ENCODE data around the gene PTTG2.

Gene PTTG2

DNA sequence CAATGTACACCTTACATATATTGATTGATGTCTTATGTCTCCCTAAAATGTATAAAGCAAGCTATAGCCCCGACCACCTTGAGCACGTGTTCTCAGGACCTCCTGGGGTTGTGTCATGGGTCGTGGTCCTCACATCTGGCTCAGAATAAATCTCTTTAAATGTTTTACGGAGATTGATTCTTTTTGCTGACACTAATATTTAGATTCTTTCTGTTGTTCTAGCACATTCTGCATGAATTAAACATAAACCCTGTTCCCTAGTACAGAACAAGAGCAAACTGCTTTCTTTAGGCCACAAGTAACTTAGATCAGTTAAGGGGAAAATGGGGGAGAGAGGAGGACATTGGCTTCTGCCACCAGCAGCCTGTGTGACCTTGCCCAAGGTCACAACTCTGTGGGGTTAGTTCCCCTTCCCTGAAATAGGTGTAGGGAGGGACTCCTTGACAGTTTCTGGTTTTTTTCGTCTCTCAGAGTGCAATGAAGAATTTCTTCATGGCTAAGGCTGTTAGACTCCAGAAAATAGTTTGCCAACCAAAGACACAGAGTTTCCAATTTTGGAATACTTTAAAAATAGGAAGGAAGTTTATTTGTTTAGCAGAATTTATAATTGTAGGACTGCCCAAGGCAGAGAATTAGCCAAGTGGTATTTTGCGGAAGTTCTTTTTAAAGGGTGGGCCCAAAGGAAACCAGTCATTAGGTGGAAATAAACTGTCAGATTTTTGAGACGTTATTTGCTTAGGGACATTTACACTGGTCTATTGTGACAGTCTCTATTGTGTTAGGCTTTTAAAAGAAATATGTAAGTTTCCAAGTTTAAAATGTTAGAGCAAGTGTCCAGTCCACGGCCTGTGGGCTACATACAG, 29.4 kb downstream of the PTTG2 start:
- DNase-seq: no peak

DNA sequence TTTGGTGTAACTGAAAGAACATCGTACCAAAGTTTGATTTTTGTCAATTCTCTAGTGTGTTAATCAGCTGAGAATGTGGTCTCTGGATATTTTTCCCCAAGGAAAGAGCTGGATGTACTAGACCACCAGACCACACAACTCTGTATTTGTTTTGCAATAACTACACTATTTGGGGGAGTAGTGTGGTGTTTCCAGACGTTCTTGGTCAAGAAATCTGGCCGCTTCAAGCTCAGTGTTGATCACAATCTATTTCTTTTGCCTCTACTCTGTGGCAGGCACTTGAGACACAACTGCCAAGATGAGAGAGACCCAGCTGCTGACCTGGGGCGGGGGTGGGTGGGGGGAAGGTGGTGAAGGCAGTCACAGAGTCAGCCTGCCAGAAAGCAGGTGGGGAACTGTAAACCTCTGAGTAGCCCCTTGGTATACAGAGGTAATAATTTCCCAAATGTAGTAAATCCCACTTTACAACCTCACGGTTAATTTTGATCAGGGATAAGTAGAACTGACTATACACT, 30.6 kb downstream of the PTTG2 start:
- DNase-seq: no peak

DNA sequence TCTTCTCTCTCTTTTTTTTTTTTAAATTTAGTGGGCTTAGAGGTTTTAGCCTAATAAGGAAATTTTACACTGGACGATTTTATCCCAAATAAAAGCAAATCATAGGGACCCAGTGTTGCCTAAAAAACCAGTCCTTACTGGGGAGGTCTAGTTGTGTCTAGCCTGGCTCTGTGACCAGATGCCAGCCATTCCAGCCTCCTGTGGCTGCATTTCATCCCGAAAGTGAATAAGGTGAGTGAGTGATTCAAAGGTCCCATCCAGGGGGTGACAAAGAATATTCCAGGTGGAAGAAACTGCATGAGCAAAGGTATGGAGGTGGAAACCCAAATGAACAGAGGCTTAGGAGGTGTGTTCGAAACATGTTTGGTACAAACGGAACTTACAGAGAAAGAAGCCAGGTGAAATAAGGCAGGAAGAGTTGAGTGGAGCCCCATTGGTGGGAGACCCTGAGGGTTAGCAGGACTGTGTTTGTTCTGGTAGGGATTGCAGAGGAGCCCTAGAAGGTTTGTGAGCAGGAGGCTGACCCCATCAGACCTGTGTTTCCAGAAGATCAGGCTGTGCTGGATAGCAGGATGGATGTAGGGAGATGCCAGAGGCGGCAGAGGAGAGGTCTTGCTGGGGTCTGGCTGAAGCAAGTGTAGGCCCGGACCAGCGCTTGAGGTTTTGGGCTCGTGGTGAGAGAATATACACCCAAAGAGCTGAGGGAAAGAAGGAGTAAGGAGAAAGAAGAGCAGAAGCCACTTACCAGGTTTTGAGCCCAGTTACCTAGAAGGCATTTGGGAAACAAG, 31.6 kb downstream of the PTTG2 start:
- DNase-seq: no peak

DNA sequence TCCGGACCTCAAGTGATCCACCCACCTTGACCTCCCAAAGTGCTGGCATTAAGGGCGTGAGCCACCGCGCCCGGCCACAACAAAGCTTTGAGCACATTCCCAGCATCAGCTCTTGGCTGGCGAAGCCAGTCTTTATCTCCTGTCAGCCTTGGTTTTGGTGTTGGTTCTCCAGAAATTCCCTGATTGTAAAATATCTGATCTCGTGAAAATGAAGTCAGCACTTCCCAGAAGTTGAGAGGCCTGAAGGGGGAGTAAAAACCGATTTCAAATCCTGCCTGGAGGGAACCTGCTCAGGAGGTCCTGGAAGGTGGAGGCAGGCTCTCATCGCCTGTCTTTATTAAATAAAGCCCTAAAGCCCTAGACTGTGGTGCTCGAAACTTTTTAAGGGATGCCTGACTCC, 33.6 kb downstream of the PTTG2 start:
- no peak for DNase-seq

DNA sequence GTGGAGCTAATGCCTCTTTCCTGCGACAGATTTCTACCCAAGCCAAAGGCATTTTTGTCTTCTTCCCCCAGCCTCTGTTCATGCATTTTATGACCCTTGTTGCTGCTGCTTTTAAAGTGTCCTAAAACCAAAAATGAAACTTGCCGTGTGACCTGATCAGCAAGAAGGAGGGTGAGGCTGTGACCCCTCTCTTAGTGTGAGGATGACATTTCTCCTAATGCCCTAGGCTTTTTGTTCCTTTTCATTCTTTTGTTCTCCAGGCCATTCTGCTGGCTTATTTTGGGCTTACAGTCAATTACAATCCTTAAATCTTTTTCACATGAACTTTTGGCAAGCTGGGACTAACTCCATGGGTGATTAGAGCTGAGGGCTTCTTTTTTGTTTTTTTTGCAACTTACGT, 34.4 kb downstream of the PTTG2 start:
- DNase-seq: no peak

DNA sequence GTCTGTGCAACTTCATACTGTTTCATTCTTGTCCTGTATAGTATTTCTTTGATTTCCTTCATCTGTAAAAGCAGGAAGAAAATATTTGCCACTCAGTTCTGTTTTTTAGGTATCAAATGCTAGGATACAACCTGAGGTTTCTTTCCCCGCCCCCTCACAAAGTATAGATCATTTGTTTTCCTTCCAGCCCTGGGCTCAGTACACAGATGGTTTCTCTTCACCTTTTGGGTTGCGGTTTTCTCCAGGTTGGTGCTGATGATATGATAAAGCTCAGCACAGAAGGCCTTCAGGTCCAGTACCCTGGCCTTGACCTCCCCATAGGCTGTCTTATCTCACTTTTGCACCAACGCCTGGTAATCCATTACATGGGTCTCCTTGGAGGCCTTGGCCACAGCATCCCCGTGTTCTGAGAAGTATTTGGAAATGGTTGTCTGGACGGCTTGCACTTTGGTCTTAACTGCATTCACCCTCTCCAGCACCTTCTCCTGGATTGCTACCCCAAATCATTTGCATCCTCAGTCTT, 35.2 kb downstream of the PTTG2 start:
- no peak for DNase-seq

DNA sequence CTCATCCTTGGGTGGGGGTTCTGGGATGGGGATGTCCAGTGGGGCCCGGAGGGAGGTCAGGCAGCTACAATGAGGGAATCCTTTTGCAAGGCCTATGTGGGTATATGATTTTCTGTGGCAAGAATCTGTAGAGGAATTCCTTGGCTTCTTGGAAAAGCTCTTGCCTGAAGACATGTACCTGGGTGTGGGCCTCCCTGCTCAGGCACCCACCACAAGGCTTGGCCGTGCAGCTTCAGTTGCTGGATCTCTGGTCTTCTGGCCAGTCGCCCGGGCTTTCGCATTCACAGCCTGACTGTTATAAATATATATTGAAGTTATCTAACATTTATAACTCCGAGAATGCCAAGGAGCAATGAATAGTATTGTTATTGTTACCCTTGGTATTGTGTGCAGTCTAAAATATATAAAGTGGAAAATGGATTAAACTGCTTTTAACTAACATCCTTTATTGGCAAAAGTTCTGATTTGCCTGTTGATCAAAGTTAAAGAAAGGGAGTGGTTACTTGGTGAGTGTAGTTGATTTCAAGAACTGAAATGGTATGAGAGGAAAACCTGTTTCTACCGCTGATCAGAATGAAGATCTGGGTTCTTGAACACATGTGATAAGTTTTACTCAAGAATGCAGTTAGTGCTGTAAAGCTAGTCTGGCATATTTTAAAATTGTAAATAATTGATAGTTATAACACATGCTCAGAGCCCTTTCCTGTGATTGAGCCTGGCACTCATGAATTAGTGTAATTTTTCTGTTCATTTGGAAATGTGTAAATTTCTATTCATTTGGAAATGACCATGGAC, 36.0 kb downstream of the PTTG2 start:
- no peak for DNase-seq

DNA sequence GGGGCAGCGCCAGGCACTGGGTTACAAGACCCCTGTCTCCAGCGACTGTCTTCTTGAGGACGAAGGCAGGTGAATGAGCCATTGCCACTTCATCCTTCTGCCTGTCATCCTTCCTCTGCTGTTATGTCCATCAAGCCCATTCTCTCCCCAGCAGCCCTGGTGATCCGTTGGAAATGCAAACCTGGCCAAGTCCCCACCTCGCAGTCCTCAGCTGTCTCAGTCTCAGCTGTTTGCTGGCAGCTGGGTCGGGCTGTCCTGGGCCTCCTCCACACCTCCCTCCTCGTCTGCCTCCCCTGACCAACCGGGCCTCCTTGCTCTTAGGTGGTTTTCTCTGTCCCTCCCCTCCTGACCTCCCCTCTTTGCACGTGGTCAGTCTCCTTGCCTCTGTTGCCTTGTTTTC, 38.0 kb downstream of the PTTG2 start:
- no peak for DNase-seq

DNA sequence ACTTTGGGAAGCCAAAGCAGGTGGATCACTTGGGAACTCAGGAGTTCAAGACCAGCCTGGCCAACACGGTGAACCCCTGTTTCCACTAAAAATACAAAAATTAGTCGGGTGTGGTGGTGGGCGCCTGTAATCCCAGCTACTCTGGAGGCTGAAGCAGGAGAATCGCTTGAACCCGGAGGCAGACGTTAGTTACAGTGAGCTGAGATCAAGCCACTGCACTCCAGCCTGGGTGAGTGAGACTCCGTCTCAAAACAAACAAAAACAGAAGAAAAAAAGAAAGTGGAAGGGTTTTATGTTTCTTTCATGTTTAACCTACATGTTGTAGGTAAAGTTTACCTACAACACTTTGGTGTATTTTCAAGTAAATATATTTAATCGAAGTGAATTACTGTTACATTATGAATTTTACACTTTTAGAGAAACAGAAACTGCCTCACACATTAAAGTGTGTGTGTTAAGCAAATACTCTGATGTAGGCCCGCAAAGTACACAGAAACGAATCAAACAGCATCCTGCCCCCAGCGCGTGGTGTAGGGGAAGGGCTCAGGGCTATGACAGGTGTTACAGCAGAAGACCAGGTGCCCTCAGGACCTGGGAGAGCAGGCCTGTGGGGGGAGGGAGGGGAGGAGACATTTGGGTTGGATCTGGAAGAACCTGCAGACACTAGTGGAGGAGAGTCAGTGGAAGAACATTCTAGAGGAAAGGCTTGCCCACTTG, 39.0 kb downstream of the PTTG2 start:
- DNase-seq: no peak

DNA sequence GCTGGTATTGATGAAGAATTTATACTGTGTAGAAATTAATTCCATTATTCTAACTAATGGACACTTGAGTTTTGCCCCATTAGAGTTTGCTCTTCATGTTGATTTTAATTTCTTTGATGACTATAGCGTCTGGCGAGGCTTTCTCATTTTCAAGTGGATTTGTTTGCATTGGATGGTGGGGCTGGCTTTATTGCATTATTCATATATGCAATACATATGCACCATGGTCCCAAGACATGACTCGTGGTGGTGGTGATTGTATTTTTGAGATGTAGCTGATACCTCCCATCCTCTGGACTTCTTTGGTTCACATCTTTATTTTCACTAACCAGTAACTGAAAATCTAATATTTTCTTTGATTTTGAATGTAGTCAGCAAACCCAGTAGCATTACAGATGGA, 39.8 kb downstream of the PTTG2 start:
- DNase-seq: no peak

DNA sequence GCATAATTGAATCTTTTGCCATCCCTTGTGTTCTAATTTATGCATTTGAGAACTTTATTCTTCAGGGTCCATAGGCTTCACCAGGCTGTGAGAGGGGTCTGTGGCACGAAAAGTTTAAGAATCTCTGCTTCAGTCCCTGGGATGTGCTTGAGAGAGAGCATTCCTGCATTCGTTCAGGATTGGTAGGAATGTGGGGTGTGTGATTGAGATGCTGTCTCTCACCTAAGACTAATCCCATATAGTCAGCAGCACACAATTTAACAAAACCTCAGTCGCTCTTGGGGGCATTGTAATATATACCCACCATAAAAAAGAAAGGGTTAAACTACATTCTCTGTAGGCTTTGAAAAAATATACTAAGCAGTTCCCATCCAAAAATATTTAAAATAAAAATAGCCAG, 41.7 kb downstream of the PTTG2 start:
- no peak for DNase-seq

DNA sequence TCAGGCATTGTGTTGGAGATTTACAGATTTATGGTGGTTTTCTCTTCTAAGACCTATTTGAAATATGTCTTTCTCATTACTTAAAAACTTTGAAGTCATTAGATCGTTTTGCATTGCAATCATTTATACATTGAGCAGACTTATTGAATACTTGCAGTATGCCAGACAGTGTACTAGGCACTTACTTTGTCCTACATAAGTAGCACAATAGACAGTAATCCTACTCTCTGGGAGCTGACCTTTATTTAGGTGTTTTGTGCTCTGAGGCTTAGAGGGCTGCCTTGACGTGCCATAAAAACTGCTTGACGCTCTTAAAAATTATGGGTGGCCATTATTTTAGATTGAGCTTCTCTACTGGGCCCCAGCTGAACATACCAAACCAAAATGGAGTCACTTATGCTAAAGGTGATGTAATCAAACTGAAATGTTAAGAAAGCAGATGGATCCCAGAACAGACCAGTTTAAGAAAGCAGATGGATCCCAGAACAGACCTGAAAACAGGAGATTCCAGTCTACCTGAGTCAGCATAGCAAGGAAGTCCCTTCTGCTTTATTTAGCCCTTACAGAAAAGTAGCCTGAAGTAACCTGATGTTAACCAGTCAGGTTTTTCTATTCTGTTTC, 42.4 kb downstream of the PTTG2 start:
- no peak for DNase-seq

DNA sequence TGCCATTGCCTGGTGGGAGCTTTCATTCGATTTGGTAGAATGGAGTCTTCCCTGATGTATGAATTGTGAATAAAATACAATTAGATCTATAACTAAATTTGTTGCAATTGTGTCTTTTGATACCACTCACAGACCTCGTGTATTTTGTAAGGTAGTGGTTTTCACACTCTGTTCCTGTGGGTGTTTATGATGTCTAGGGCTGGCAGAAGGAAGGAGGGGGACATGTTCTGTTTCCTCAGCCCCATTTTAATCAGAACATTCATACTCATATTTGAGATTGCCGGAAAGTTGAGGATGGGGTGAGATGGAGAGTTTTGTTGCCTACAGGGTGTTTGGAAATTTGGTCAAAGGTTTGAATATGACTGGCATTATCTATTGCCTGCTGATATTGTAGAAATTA, 42.9 kb downstream of the PTTG2 start:
- peak; percentile 17 for DNase-seq

DNA sequence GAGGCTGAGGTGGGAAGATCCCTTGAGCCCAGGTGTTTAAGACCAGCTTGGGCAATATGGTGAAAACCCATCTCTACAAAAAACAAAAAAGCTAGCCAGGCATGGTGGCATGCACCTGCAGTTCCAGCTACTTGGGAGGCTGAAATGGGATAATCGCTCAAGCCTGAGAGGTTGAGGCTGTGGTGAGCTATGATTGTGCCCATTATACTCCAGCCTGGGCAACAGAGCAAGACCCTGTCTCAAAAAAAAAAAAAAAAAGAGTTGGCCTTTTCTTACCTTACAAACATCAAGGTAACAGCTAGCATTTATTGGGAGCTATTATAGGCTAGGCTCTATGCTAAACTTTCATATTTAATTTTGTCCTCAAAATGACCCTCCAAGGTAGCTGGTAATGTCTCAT, 43.4 kb downstream of the PTTG2 start:
- DNase-seq: no peak

DNA sequence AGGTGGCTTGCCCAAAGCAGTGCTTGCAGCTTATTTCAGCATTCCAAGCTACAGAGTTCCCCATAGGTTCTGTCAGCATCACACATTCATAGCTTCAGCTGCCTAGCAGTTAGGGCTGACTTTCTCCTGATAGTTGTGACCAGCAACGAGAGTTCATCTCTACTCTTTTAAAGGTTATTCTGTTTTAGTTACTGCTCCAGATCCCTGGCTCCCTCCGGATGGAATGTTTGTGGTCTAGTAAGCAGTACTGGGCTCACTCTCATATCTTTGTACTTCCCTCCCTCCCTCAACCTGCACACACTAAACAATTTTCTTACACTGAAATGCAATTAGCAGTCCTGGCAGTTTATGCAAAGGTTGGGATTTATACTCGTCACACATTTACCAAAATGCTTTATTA, 43.9 kb downstream of the PTTG2 start:
- no peak for DNase-seq

DNA sequence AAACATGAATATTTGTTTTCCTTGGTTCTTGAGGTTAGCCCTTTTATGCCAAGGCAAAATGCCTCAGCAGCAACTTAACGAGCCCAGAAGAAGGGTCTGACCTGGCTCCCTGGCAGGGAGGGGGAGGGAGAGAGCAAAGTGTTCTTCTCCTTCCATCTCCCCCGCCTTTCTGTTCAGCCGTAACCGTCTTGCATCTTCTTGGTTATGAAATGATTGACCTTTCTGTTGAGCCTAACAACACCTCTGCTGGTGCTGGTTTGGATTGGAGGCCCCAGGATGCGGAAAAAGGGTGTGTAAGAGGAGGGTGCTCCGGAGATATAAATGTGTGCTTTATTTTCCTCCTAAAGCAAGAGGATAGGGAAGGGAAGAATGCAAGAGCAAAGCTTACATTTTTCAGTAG, 44.7 kb downstream of the PTTG2 start:
- DNase-seq: no peak

DNA sequence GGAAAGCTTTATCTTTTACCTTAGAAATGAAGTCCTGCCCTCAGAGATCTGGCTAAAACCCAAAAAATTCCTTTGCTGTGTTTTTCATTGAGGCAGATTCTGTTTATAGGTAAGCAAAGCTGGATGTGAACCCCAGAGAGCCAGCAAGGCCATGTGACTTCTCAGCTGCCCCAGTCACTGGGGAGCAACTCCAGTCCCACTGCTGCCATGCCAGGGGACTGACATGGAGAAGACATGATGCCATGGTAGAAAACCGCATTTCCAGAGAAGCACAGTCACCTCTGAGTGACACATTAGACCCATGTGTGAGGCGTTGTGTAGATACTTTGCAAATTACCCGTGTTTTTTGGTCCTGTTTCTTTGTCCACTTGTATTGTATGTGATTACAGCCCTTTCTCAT, 45.4 kb downstream of the PTTG2 start:
- no peak for DNase-seq

DNA sequence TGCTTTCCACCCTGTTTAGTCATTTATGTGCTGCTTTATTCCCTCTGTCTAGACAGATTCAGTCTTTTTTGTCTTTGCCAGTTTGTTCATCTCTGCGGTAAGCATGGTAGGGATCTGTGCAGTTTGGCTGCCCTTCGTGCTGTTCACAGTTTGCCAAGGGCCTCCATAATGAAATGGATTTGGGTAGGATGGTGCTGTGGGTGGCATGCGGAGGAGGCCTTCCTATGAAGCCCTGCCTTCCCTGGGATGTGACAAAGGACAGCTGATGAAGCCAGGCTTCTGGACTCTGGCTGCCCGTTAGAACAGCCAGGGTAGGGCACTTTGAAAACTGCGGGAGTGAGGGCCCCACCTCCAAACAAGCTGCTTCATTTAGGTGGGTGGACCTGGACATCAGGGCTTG, 47.4 kb downstream of the PTTG2 start:
- no peak for DNase-seq

DNA sequence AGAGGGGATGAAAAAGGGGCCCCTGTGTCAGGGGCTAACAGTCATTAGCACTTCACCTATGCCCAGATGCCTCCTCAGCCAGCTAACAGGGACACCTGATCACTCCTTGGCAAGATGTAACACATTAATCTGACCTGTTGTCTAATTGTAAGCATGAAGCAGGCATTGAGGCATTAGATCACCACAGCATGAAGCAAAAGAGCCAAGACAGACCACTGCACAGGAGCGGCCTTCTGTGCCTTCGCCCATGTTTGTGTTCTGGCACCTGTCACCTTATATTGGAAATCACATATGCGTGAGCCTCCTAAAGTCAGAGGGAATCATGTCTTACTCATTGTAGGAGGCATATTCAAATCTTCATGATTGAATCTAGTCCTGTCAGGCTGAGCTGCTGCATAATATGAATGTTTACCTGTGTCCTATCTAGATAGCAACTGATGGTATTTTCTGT, 48.4 kb downstream of the PTTG2 start:
- no peak for DNase-seq

DNA sequence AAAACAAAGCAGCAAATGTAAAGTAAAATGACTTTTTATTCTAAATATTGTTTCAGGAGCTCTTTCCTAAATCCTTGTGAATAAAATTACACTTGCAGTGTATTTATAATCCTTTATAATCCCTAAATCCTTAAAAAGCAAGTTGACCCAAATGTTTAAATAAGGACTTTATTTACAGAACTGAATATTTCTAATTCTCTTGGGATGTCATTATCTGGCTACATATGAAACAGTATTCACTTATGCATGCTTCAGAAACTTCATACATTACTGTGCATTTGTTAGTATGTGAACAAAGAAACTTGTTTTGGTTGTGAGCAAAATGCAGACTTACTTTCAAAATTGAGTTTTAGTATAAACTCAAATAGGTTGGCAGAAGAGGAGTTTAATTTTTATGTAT, 49.2 kb downstream of the PTTG2 start:
- DNase-seq: no peak

DNA sequence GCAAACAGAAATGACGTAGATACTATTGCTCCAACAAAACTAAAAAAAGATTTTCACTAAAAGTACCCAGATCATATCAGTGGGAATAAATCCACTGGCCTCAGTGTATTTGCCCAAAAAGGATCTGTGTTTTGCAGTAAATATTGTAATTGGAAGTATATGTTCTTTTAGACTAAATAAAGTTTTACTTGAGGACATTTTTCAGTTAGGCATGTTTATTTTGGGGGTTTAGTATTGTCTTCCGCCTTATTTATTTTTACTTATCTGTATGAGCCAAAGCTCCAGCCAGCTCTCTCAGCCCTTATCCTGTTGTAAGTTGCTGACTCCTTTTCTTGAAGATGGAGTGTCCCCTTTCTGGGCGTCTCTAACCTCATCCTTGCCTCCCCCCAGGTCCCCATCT, 49.8 kb downstream of the PTTG2 start:
- DNase-seq: no peak
